Measurements from ENCODE around the gene ELOVL2. TPM values are rescaled to one million over a fixed set of nuclear protein-coding genes. Genes with fewer than 3 reads are reported as not detected.
"Not testable (repeated sequence)": the region's sequence is repeated elsewhere in the genome, so short reads cannot be mapped to it uniquely, and the experiment has no call there.

Gene ELOVL2
- total RNA-seq, 2 experiments from 2014 or later = not detected

- Mint-ChIP-seq H3K27me3 (peaks cover 11% of the 10 kb centered on the region), H3K27ac (no peak overlapping the region), H3K36me3 (ENCODE audit: low read depth) (no peaks in the 10 kb centered on the region), H3K9me3 (no peaks in the 10 kb centered on the region), H3K4me3 (no peak overlapping the region), H3K4me1 (ENCODE audit: low read depth) (no peaks in the 10 kb centered on the region)
- no peak for DNase-seq
- no peak for ATAC-seq
- CTCF ChIA-PET = interaction anchor here (0.7 to 1.4 kb wide), 2 partner anchors 53 to 61 kb away, joined by 3 to 4 read pairs; no protein-coding TSS in a partner anchor
- intact Hi-C loops (cut with micrococcal nuclease) = no loop called here
- TF ChIP-seq CTCF (IDR thresholded peaks at IDR 0.05) = no peak
- POLR2A ChIA-PET = no interaction called here
These were observed 36.1 kb downstream of the ELOVL2 start for GRCh38 chr6:11007715-11008608.

- POLR2A ChIA-PET = no interaction called here
- Mint-ChIP-seq H3K9me3 (no peaks in the 10 kb centered on the region), H3K36me3 (ENCODE audit: low read depth) (no peaks in the 10 kb centered on the region), H3K27ac (no peak overlapping the region), H3K27me3 (peaks cover 15% of the 10 kb centered on the region), H3K4me3 (no peak overlapping the region), H3K4me1 (ENCODE audit: low read depth) (no peaks in the 10 kb centered on the region)
- TF ChIP-seq CTCF (IDR thresholded peaks at IDR 0.05) = no peak
- intact Hi-C loops (cut with micrococcal nuclease) = no loop called here
- DNase-seq = no peak
- CTCF ChIA-PET = interaction anchor here (0.8 to 1.2 kb wide), 2 partner anchors 26 to 63 kb away, joined by 4 to 5 read pairs; no protein-coding TSS in a partner anchor
- no peak for ATAC-seq
These were observed 38.0 kb downstream of the ELOVL2 start for GRCh38 chr6:11006061-11006460.

- H3K36me3 Mint-ChIP-seq (ENCODE audit: low read depth); intact Hi-C loops (cut with micrococcal nuclease); CTCF ChIA-PET; DNase-seq; H3K4me1 Mint-ChIP-seq (ENCODE audit: low read depth); POLR2A ChIA-PET; ATAC-seq; H3K27ac Mint-ChIP-seq; H3K9me3 Mint-ChIP-seq; H3K4me3 Mint-ChIP-seq: not testable (repeated sequence)
- peaks cover 10% of the 10 kb centered on the region for H3K27me3 Mint-ChIP-seq
These were observed 40.8 kb downstream of the ELOVL2 start for GRCh38 chr6:11003297-11003696.

DNA sequence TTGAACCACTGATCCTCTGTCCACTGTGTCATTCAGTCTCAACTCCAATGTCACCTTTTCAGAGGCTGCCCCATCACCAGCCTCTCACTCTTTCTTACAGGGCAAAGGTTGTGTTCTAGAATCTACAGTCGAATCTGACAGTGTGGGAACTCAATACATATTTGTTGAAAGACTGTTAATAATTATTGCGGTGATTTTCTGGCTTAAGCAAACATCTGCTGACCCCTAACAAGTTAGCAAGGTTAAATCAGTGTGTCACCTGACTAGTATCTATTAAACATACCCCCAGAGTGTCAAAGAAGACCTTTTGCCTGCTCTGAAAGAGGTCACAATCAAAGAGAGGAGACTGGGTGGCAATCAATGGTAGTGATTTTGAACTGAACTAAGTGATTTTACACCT lies 41.9 kb downstream of the ELOVL2 start:
- no peaks in the 10 kb centered on the region for H3K9me3 Mint-ChIP-seq
- no peak for TF ChIP-seq CTCF (IDR thresholded peaks at IDR 0.05)
- intact Hi-C loops (cut with micrococcal nuclease) = no loop called here
- peaks cover 10% of the 10 kb centered on the region for H3K27me3 Mint-ChIP-seq
- POLR2A ChIA-PET = no interaction called here
- H3K27ac Mint-ChIP-seq = no peak overlapping the region
- no peaks in the 10 kb centered on the region for H3K4me1 Mint-ChIP-seq (ENCODE audit: low read depth)
- H3K4me3 Mint-ChIP-seq = no peak overlapping the region
- DNase-seq = no peak
- H3K36me3 Mint-ChIP-seq (ENCODE audit: low read depth) = no peaks in the 10 kb centered on the region
- CTCF ChIA-PET = interaction anchor here (1.1 kb wide), 1 partner anchor 14 kb away, joined by 4 read pairs; no protein-coding TSS in a partner anchor
- ATAC-seq = no peak

GRCh38 chr6:10999994-11000393 lies 44.1 kb downstream of the ELOVL2 start:
- no peaks in the 10 kb centered on the region for H3K9me3 Mint-ChIP-seq
- DNase-seq (no peak), ATAC-seq (no peak)
- CTCF ChIA-PET = no interaction called here
- TF ChIP-seq CTCF (IDR thresholded peaks at IDR 0.05) = no peak
- no peak overlapping the region for H3K27ac Mint-ChIP-seq
- POLR2A ChIA-PET = no interaction called here
- peaks cover 10% of the 10 kb centered on the region for H3K27me3 Mint-ChIP-seq
- no peaks in the 10 kb centered on the region for H3K36me3 Mint-ChIP-seq (ENCODE audit: low read depth)
- no peak overlapping the region for H3K4me3 Mint-ChIP-seq
- H3K4me1 Mint-ChIP-seq (ENCODE audit: low read depth) = no peaks in the 10 kb centered on the region
- intact Hi-C loops (cut with micrococcal nuclease) = no loop called here
